KMS-11 (cell line): Measurements from ENCODE around the gene SCN4B.

Experiments
- H2AFZ ChIP-seq: fragments of 200-600 bp; sonication (generic); 2 replicates; pipeline ENCODE4 v1.6.1; 2016; ENCODE audit warnings: antibody characterized with exemption, mixed run types, low read depth
- H3K27ac ChIP-seq: fragments of 200-600 bp; sonication (generic); 2 replicates; pipeline ENCODE4 v1.6.1; 2016; ENCODE audit warnings: mild to moderate bottlenecking, mixed run types
- H3K27me3 ChIP-seq: fragments of 200-600 bp; sonication (generic); 2 replicates; pipeline ENCODE4 v1.6.1; 2017; ENCODE audit warnings: mild to moderate bottlenecking, low read depth, mixed run types, moderate library complexity; ENCODE audit not compliant: insufficient read depth
- H3K36me3 ChIP-seq: fragments of 200-600 bp; sonication (generic); 2 replicates; pipeline ENCODE4 v1.6.1; 2017; ENCODE audit warnings: mild to moderate bottlenecking, mixed run types; ENCODE audit not compliant: insufficient read depth
- H3K4me1 ChIP-seq: fragments of 200-600 bp; sonication (generic); 2 replicates; pipeline ENCODE4 v1.6.1; 2016; ENCODE audit warnings: mild to moderate bottlenecking, low read depth, mixed run types; ENCODE audit not compliant: poor library complexity, severe bottlenecking
- H3K4me2 ChIP-seq: fragments of 200-600 bp; sonication (generic); 2 replicates; pipeline ENCODE4 v1.7.0; 2016; ENCODE audit warnings: mild to moderate bottlenecking, mixed run types
- H3K4me3 ChIP-seq: fragments of 200-600 bp; sonication (generic); IDR thresholded peaks from 2 replicates; pipeline ENCODE4 v1.6.1; 2017; ENCODE audit warnings: low read depth, low read length, mixed read lengths; ENCODE audit not compliant: insufficient read depth
- H3K79me2 ChIP-seq: fragments of 200-600 bp; sonication (generic); 2 replicates; pipeline ENCODE4 v1.6.1; 2016; ENCODE audit warnings: low read depth, mixed run types; ENCODE audit not compliant: insufficient read depth
- H3K9ac ChIP-seq: fragments of 200-600 bp; sonication (generic); 2 replicates; pipeline ENCODE4 v1.6.1; 2016; ENCODE audit warnings: mild to moderate bottlenecking, mixed run types
- H4K20me1 ChIP-seq: fragments of 200-600 bp; sonication (generic); 2 replicates; pipeline ENCODE4 v1.6.1; 2016; ENCODE audit warnings: mild to moderate bottlenecking, mixed run types; ENCODE audit not compliant: insufficient read depth
- TF ChIP-seq, protein P1 (sequence below): fragments of 200-600 bp; sonication (generic); conservative IDR thresholded peaks from 2 replicates; pipeline ENCODE4 v1.6.1; 2017; ENCODE audit warnings: low read depth, mild to moderate bottlenecking, antibody characterized with exemption, low read length, moderate library complexity, mixed read lengths

SCN4B gene

DNA sequence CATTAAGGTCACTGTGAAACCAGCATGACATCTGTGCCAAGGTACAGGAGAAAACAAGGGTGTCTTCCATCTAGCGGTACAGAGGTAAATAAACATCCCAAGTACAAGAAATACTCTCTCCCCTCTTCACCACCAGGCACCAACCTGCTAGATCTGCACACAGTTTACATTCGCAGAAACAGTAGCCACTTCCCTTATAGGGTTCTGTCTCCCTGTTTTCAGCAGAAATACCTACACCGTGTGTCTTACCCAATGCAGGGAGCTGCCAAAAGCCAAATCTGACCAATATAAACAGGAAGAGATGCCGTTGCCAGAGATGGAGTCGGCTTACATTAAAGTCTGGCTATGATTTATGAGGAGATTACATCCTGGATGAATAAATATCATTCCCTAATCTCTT is 1.2 kb downstream of the SCN4B start:
- H3K4me3 ChIP-seq, result no peak overlapping the region
- H3K4me2 ChIP-seq, result no peak overlapping the region
- H2AFZ ChIP-seq, result no peak overlapping the region

GRCh38 chr11:118149493-118149892 is 3.1 kb downstream of the SCN4B start:
- Histone ChIP-seq H3K4me3 (no peak overlapping the region), H4K20me1 (no peaks in the 10 kb centered on the region), H3K27ac (no peak overlapping the region), H3K27me3 (0 out of 2 replicates have a peak, but pooled peaks cover 4% of the 10 kb centered on the region), H3K36me3 (no peaks in the 10 kb centered on the region), H3K79me2 (no peaks in the 10 kb centered on the region), H3K4me2 (no peak overlapping the region), H2AFZ (no peak overlapping the region), H3K9ac (no peak overlapping the region), H3K4me1 (no peaks in the 10 kb centered on the region)
- TF ChIP-seq, protein P1, sequence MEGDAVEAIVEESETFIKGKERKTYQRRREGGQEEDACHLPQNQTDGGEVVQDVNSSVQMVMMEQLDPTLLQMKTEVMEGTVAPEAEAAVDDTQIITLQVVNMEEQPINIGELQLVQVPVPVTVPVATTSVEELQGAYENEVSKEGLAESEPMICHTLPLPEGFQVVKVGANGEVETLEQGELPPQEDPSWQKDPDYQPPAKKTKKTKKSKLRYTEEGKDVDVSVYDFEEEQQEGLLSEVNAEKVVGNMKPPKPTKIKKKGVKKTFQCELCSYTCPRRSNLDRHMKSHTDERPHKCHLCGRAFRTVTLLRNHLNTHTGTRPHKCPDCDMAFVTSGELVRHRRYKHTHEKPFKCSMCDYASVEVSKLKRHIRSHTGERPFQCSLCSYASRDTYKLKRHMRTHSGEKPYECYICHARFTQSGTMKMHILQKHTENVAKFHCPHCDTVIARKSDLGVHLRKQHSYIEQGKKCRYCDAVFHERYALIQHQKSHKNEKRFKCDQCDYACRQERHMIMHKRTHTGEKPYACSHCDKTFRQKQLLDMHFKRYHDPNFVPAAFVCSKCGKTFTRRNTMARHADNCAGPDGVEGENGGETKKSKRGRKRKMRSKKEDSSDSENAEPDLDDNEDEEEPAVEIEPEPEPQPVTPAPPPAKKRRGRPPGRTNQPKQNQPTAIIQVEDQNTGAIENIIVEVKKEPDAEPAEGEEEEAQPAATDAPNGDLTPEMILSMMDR, result no peak

More for the DNA sequence above, 1.2 kb downstream of the SCN4B start:
- H3K79me2 ChIP-seq, result no peaks in the 10 kb centered on the region
- no peaks in the 10 kb centered on the region for H3K4me1 ChIP-seq
- 0 out of 2 replicates have a peak, but pooled peaks cover 3% of the 10 kb centered on the region for H3K27me3 ChIP-seq
- no peaks in the 10 kb centered on the region for H3K36me3 ChIP-seq
- H3K9ac ChIP-seq, result no peak overlapping the region
- H3K27ac ChIP-seq, result no peak overlapping the region
- TF ChIP-seq, protein P1, result no peak
- H4K20me1 ChIP-seq, result no peaks in the 10 kb centered on the region

DNA sequence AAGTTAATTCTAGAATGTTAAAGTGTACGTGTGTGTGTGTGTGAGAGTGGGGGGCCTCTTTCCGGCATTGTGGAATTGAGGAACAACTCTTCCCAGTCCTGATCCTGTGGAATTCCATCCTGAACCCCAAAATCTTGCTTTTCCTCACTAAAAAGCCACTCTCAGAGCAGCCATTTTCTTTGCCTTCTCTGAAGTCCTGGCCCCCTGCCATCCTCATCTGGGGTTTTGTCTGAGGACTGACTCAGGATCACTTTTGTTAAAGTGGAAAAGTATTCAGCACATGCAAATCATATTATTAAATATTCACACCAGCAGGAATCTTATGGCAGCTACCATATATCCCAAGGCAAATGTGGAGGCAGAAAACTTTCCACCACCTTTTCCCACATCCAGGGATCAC is 3.8 kb downstream of the SCN4B start:
- Histone ChIP-seq H3K4me1 (no peaks in the 10 kb centered on the region), H3K4me2 (no peak overlapping the region), H3K27me3 (peaks cover 4% of the 10 kb centered on the region; the same call in 1 of the 2 replicates), H2AFZ (no peak overlapping the region), H3K79me2 (no peaks in the 10 kb centered on the region), H3K9ac (no peak overlapping the region), H3K27ac (no peak overlapping the region), H3K4me3 (no peak overlapping the region), H4K20me1 (no peaks in the 10 kb centered on the region), H3K36me3 (no peaks in the 10 kb centered on the region)
- TF ChIP-seq, protein P1, result no peak

- Histone ChIP-seq H3K4me2 (no peak overlapping the region), H4K20me1 (no peaks in the 10 kb centered on the region), H2AFZ (no peak overlapping the region), H3K27me3 (peaks cover 4% of the 10 kb centered on the region; the same call in 1 of the 2 replicates), H3K4me1 (no peaks in the 10 kb centered on the region), H3K36me3 (no peaks in the 10 kb centered on the region), H3K79me2 (no peaks in the 10 kb centered on the region), H3K4me3 (no peak overlapping the region), H3K9ac (no peak overlapping the region), H3K27ac (no peak overlapping the region)
- TF ChIP-seq, protein P1, result no peak
Observed at GRCh38 chr11:118148240-118148639, 4.4 kb downstream of the SCN4B start.
